HG02763 (cell line): ENCODE data around the gene IGFBPL1.
"Not testable (repeated sequence)": the region's sequence is repeated elsewhere in the genome, so short reads cannot be mapped to it uniquely, and the experiment has no call there.

ENCODE experiments used
- ATAC-seq: cut with Tn5 transposase; IDR thresholded peaks from one replicate; pipeline ENCODE4 v1.9.1; 2021; ENCODE audit warnings: mild to moderate bottlenecking, moderate library complexity; ENCODE audit not compliant: unreplicated experiment

The IGFBPL1 gene

DNA sequence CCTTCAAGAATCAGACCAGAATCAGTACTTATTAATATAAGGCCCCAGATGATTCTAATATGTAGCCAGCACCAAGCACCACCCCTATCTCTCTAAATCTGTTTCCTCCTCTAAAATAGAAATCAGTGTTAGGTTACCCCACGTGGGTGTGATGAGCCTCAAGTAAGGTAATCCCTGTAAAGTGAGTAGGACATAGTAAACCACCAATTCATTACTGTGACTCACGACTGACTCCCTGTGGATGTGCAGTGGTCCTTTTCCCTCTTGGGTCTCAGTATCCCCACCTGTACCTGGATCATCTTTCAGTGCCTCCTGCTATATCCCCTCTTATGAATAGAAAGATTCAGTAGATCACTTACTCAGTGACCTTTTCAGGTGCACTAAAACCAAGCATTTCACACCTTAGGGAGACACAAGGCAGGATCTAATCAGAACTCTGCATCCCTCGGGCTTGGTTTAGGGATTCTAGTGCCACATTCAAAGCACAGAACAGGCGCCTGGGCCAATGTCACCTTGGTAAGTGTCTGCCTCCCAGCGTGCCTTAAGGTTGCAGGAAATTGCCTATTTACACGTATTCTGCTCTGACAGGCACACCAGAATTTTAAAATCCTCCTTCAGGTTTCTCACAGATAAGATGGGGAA lies 43.9 kb downstream of the IGFBPL1 start:
- ATAC-seq: no peak

DNA sequence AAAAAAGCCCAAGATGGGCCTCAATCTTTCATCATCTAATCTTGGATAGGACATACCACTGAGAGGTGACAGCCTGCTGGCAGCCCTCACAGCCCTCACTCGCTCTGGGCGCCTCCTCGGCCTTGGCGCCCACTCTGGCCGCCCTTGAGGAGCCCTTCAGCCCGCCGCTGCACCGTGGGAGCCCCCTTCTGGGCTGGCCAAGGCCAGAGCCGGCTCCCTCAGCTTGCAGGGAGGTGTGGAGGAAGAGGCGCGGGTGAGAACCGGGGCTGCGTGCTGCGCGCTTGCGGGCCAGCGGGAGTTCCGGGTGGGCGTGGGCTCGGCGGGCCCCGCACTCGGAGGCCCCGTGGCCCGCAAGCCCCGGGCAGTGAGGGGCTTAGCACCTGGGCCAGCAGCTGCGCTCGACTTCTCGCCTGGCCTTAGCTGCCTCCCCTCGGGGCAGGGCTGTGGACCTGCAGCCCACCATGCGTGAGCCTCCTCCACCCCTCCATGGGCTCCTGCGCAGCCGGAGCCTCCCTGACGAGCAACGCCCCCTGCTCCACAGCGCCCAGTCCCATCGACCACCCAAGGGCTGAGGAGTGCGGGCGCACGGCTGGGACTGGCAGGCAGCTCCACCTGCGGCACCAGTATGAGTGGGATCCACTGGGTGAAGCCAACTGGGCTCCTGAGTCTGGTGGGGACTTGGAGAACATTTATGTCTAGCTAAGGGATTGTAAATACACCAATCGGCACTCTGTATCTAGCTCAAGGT lies 46.7 kb downstream of the IGFBPL1 start:
- not testable (repeated sequence) for ATAC-seq

- no peak for ATAC-seq
These were observed 48.1 kb downstream of the IGFBPL1 start for GRCh38 chr9:38376021-38376670.

GRCh38 chr9:38375572-38375963 lies 48.7 kb downstream of the IGFBPL1 start:
- ATAC-seq: no peak

DNA sequence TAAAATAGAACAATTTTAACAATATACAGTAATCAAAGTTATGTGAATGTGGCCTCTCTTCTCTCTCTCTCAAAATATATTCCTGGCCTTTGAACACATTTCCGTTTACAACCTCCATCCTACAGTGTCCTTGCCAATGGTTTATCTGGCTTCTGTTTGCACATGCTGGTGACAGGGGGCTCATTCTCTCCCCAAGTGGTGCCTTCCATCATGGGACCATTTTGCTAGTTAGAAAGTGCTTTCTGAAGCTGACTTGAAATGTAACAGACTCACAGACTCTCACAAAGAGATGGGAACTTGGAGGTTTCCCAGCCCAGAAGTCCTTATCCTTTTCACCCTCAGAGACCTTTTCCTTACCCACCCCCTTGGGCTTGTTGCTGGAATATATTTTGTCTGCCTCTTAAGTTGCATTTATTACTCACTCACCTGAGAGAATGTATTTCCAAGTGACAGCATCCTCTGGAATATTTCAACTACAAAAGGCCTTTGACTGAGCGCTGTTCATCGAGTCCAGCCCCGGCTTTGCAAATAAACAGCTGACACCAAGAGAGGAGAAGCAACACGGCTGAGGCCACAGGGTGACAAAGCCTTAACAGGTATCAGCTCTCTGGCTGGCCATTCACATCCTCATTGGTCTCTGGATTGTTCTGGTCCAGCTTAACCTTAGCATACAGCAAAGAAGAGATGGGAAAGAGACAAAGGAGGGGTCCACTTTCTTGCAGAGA lies 49.2 kb downstream of the IGFBPL1 start:
- no peak for ATAC-seq

GRCh38 chr9:38373679-38374078 lies 50.6 kb downstream of the IGFBPL1 start:
- no peak for ATAC-seq

GRCh38 chr9:38372762-38373619 lies 51.3 kb downstream of the IGFBPL1 start:
- ATAC-seq: no peak

DNA sequence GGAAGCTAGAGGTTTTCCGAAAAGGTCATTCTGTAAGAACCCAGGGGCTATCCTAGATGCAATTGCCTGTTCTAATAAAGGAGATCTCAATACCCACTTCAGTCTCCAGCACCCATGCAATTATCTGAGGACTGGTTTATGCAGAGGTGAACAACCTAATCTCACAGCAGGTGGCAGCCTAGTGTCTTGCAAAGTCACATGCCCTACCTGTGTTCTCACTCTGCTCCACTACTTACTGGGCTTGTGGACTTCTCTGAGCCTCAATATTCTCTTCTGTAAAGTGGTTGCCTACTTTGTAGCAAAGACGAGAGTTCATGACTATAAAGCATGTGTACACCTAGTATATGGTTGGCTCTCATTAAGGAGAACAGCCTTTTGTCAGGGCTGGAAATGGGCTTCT lies 52.8 kb downstream of the IGFBPL1 start:
- ATAC-seq: no peak

GRCh38 chr9:38370176-38370575 lies 54.1 kb downstream of the IGFBPL1 start:
- no peak for ATAC-seq

DNA sequence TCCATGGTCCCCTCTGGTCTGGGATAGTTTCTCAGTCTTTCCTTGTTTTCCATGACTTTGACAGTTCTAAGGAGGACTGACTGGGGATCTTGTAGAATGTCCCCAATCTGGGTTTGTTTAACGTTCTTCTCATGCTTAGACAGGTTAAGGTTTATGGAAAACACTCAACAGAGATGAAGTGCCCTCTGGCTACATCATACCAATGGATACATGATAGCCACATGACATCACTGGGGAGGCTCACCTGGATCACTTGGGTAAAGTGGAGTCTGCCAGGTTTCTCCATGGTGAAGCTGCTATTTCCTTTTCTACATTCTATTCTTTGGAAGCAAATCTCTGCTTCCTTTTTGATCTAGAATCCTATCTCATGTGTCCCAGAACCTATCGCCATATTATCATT lies 55.5 kb downstream of the IGFBPL1 start:
- no peak for ATAC-seq

DNA sequence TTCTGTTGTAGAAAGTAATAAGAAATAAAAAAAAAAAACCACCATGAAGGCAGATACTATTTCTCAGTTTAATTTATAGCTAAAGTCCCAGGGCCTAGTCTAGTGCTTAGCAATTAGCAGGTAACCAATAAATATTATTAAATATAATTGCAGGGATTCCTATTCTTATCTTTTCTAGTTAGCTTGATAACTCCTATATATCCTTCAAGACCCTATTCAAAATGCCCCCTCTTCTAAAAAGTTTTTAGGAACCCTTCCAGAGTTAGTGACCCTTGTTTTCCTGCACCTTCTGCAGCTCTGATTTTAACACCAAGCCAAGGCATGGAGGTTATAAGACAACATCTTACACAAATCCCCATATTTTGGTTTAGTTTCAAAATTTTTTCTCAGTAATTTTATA lies 56.4 kb downstream of the IGFBPL1 start:
- ATAC-seq: no peak

- no peak for ATAC-seq
These were observed 60.7 kb downstream of the IGFBPL1 start for GRCh38 chr9:38363589-38363925.

GRCh38 chr9:38362852-38363588 lies 61.2 kb downstream of the IGFBPL1 start:
- ATAC-seq: no peak

DNA sequence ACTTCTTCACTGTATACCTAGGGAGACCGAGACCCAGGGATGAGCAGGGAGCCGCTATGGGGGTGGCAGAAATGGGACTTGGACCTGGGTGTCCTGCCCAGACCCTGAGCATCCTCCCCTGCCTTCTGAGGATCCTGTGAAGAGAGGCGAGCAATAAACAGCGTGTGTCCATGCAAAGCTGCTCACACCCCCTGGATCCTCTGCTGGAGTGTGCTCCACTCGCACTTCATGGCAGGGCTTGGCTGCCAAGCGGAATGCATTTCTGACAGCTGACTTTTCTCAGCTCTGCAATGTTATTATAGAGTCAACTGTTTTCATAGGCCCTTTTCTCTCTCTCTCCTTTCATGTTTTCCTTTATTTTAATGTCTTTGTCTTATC lies 62.8 kb downstream of the IGFBPL1 start:
- ATAC-seq: no peak

DNA sequence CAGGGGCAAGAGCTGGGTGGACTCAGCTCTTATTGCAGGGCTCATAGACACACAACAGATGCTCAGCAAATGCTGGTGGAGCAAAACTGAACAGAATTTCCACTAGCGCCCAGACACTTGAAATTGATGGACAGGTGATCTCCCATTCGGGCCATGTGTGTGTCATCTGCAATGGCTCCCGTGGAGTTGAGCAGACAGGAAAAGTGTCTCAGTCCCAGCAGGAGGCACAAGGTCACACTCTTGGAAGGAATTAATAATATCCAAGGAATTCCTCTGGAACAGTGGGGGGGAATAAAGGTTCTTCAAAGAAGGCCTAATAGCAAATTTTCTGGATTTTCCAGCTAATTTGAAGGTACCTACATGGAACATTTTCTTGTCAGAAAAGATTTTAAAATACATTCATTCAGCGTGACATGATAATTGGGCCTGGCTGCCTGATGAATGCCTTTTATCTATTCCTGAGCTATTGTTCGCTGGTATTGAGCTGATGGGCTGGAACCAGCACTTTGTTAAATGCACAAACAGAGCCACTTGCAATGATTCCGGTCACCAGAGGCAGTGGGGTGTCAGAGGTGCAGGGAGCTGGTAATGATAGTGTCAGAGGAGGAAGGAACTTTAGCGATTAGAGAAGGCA lies 63.3 kb downstream of the IGFBPL1 start:
- ATAC-seq: no peak

GRCh38 chr9:38359689-38360385 lies 64.4 kb downstream of the IGFBPL1 start:
- no peak for ATAC-seq

GRCh38 chr9:38359297-38359653 lies 65.0 kb downstream of the IGFBPL1 start:
- no peak for ATAC-seq

GRCh38 chr9:38358390-38359296 lies 65.6 kb downstream of the IGFBPL1 start:
- no peak for ATAC-seq
